NK-92 (cell line): ENCODE measurements around the gene PLCD4.

Experiments
- DNase-seq: peaks from one replicate; lab custom pipeline; 2025; ENCODE audit not compliant: unreplicated experiment; lab: John Stamatoyannopoulos, UW

The PLCD4 gene

DNA sequence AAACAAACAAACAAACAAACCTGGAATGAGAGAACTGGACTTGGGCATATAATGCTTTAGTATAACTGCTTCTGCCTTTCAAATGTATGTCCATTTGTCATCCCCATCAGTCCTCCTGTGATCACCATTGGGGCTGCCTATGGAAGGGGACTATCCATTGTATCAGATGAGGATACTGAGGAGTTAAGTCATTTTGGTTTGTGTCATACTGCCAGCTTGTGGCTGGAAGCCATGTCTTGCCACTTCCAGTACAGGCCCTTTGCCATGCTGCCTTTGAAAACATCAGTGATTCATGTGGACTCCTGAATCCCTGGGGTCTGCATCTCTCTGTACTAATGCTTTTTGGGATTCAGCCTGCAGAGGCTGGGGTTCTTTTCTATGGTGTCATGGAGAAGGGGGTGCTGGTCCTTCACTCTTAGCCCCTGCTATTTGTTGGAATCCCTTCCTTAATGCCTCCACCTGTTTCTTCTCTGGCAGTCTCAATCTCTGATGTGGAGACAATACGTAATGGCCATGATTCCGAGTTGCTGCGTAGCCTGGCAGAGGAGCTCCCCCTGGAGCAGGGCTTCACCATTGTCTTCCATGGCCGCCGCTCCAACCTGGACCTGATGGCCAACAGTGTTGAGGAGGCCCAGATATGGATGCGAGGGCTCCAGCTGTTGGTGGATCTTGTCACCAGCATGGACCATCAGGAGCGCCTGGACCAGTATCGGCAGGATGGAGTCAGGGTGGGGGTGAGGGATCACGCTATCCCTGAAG is 10.6 kb downstream of the PLCD4 start:
- DNase-seq: no peak

DNA sequence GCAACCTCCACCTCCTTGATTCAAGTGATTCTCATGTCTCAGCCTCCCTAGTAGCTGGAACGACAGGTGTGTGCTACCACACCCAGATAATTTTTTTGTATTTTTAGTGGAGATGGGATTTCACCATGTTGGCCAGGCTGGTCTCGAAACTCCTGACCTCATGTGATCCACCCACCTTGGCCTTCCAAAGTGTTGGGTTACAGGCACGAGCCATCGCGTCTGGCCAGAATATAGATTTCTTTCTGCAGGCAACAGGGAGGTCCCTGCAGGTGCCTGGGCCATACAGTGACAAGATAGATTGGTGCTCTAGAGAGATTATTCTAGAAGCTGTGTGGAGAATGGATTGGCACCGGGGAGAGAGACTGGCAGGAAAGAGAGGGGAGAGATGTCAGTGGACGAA is 13.3 kb downstream of the PLCD4 start:
- DNase-seq: no peak

DNA sequence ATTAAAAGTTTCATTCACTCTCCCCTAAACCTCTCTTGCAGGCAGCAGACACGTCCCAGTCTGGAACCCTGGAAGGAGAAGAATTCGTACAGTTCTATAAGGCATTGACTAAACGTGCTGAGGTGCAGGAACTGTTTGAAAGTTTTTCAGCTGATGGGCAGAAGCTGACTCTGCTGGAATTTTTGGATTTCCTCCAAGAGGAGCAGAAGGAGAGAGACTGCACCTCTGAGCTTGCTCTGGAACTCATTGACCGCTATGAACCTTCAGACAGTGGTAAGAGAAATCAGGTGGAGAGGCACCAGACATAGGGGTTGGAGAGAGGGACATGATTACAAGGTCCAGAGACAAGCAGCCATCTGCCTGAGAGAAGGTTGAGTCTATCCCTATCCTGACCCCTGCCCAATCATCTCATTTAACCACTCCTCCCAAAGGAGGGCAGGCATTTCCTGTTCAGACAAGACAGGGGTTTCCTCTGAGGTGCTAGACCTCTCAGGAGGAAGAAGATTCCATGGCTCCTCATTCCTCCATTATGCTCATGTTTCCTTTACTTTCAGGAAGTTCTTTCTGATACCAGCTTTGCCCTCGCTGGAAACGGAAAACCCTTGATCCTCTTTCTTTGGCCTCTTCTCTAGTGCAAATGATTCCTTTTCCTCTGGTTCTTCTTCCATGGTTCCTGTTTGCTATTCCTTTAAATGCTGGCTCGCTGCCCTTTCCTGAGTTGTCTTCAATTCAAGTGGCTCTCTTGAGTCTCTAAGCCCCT is 15.1 kb downstream of the PLCD4 start:
- DNase-seq: no peak

DNA sequence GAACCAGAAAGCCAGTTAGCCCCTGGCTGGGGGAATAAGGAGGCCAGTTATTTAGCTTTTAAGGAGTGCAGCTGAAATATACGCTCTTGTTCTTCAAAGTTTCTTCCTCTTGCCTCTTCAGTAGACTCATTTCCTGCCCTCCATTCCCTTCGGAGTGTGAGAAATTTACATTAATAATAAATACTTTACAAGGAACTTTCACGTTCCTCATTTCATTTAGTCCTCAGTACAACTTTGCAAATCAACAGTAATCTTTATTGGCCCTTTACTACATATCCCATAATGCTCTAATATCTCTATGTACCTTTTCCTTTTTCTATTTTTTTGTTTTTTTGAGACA is 15.6 kb downstream of the PLCD4 start:
- DNase-seq: no peak

DNA sequence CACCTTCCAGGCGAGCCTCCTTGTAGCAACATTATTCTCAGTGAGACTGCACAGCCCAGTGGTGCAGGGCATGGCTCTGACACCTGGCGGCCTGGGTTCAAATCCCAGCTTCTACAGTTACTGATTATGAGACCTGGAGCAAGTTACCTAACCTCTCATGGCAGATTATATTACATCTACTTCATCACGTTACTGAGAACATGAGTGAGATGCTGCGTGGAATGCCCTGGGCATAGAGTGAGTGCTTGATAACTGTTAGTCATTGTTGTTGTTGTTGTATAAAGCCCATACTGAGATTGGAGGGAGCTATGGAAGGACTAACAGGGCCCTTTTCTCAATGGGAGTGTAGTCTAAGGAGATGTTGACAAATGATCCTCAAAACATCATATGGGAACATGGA is 18.7 kb downstream of the PLCD4 start:
- no peak for DNase-seq

DNA sequence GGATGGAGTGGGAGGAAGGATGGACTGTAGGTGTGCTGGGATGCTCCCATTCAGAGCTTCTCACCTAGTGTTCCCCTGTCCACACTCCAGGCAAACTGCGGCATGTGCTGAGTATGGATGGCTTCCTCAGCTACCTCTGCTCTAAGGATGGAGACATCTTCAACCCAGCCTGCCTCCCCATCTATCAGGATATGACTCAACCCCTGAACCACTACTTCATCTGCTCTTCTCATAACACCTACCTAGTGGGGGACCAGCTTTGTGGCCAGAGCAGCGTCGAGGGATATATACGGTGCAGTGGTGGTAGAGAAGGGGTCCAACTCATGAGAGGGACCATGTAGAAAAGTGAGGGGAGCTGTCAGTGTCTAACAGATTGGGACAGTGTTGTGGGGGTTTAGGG is 20.2 kb downstream of the PLCD4 start:
- no peak for DNase-seq

DNA sequence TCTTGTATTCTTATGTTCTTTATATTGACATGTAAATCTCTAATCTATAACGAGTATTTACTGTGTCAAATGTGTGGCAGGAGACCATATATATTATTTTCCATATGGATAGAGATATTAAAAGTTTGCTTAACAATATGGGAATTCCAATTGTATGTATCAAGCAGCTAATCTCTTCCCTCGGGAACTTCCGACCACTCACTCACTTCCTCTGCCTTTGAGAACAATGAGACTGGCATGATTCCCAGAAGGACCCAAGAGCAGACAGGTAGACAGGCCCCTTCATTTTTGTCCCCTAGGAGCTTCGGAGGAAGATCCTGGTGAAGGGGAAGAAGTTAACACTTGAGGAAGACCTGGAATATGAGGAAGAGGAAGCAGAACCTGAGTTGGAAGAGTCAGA is 24.1 kb downstream of the PLCD4 start:
- no peak for DNase-seq

DNA sequence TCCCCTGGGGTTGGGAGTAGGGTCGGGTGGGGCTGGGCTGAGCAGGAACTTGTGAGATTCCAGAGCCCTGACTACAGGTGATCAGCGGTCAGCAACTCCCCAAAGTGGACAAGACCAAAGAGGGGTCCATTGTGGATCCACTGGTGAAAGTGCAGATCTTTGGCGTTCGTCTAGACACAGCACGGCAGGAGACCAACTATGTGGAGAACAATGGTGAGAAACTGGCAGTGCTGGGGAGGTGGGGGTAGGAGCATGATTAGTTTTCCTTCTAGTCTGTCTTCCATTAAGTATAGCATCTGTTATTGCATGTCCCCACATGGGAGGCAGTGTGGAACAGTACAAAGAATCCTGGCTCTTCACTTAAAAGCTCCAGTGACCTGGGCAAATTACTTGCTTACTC is 28.0 kb downstream of the PLCD4 start:
- no peak for DNase-seq

DNA sequence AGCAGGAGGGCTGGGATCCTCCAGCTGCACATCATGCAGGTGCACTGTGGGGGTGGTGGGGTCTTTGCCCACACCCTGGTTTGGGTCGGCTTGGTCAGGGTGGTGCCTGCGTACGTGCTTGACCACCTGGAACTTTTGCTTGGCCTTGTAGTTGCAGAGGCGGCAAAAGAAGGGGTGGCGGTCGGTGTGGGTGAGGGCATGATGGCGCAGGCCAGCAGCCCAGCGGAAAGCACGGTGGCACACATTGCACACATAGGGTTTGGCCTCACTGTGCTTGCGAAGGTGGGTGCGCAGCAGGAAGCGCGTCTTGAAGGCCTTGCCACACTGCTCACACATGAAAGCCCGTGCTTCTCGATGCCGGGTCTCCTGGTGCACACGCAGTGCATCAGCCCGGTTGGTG is 30.7 kb downstream of the PLCD4 start:
- DNase-seq: no peak

DNA sequence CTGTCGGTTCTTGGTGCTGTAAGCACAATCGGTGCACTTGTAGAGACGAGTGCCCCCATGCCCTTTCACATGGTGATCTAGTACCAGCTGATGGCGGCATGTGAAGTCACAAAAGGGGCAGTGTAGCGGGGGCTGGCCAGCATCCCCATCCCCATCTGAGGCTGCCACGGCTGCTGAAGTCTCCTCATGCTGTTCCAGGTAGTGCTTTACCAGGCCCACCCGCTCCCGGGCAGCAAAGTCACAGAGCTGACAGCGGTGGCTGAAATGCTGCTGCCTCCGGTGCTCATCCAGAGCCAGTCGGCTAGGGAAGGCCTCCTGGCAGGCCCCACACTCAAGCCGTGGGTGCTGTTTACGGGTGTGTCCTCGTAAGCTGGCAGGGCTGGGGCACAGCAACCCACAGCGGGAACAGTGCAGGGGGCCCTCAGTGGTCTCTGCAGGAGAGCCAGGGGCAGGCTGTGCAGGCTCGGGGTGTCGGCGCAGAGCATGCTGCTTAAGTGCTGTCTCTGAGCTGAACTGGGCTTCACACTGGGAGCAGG is 34.5 kb downstream of the PLCD4 start:
- no peak for DNase-seq

DNA sequence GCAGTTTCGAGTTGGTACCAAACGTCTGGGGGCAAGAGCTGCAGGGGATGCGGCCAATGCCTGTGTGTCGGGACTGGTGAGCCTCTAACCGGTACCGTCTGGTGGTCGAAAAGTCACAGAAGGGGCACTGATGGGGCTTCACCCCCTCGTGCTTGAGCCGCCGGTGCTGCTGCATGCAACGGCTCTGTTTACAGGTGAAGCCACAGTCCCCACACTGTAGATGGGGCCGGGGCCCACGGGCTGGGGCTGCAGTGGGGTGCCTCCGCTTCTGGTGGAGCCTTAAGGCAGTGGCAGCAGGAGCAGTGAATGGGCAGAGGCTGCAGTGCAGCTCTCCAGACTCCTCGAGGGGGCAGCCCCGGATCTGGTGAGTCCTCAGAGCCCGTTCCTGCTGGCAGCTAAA is 35.1 kb downstream of the PLCD4 start:
- DNase-seq: no peak

DNA sequence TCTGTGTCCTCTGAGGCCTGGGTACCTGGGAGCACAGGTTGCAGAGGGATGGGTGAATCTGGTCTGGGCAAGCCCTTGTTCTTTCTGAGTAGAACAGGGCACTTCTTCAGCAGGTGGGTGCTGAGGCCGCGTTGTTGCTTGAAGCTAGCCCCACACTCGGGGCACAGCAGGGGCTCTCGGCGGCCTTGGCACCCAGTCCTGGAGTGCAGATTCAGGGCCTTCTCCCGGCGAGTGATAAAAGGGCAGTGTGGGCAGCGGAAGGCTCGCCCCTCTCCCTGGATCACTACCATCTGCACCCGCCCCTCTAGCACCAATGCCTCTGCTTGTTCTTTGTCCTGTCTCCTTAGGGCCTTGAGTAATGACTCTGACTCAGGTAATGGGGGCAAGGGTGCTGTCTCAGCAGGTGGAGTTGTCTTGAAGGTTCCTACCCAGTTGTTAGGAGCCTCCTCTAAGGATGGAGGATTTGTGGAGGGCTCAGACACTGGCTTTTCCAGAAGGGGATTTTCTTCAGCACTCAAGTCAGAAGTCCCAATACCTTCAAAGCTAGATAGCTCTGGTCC is 36.1 kb downstream of the PLCD4 start:
- no peak for DNase-seq

DNA sequence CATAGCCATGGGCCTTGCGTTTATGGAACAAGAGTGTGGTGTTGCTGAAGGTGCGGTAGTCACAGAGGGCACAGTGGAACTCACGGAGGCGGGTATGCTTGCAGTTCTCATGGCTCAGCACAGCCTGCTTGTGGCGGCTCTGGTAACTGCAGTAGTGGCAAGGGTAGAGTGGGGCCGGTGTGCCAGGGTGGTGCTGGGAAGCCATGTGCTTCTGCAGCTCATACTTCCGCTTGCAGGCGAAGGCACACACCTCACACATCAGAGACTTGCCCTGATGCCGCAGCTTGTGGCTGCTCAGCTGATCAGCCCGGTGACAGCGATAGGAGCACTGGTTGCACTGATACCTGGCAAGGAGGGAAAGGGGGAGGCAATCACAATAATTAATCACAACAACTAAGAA is 37.0 kb downstream of the PLCD4 start:
- DNase-seq: no peak

DNA sequence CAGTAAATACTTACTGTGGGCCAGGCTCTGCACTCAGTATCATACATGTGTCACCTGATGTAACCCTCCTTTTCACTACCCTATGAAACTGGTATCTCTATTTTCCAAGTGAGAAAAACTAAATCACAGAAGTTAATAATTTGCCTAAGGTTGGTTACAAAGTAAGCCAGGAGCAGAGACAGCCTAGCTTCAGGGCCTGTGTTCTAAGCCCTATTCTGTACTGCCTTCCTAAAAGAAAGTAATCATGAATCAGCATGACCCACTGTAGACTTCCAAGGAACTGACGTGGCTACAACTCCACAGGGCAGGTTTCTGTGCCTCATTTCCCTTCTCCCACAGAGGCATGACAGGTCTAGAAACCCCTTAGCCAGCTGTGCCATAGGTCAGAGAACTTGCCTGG is 37.4 kb downstream of the PLCD4 start:
- DNase-seq: no peak

DNA sequence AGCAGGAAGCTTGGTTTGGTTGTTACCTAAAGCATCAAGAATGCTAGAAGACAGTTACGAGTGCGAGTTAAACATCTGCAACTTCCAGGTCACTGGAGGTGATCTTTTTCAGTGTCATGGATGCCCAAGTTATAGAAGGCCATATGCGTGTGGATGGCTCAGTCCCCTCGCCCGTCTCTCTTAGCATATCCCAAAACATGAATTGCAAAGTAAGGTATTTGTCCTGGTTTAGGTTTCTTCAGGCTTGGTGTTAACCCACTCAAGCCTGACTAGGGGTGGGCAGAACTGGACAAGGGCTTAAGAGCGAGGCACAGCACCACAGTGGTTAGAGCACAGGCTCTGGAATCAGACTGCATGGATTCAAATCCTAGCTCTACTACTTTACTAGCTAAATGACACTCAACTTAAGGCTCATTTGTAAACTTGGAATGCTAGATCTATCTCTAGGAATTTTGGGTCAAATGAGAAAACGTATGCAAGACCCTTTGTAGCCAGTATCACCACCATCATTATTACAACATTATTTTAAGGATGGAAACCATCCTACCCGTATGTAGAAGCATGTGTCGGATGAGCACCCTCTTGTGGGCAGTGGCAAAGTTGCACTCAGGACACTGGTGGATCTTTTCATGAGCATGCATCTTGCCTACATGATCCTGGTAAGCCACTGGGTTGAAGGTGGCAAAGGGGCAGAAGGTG is 40.5 kb downstream of the PLCD4 start:
- no peak for DNase-seq

DNA sequence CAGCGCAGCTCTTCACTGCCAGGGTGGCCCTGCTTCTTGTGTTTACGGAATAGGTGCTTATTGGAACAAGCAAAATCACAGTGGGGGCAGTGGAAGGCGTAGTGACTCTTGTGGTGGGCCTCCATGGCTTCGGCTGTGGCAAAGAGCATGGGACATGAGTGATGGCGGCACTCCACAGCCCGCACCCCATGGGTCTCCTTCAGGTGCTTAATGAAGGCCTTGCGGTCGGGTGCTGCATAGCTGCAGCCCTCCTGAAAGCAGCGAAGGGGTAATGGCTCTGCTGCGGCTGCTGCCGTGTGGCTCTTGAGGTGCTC is 41.0 kb downstream of the PLCD4 start:
- DNase-seq: no peak

DNA sequence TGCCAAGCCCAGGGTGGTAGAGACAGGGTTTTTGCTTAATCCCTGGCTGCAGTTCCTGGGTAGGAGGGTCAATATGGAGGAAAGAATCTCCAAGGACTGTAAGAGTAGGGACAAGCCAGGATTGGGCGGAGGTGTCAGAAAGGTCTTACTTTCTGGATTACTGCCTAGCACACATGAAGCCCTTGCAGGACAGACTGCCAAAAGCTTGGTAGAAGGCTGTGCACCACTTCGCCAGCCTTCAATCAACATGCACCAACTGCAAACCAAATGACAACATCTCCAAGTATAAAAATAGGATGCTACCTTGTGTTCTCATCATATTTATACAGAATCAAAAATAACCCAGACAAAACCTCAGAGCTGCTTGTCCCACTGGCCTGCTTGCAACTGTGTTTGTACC is 48.1 kb downstream of the PLCD4 start:
- DNase-seq: no peak

DNA sequence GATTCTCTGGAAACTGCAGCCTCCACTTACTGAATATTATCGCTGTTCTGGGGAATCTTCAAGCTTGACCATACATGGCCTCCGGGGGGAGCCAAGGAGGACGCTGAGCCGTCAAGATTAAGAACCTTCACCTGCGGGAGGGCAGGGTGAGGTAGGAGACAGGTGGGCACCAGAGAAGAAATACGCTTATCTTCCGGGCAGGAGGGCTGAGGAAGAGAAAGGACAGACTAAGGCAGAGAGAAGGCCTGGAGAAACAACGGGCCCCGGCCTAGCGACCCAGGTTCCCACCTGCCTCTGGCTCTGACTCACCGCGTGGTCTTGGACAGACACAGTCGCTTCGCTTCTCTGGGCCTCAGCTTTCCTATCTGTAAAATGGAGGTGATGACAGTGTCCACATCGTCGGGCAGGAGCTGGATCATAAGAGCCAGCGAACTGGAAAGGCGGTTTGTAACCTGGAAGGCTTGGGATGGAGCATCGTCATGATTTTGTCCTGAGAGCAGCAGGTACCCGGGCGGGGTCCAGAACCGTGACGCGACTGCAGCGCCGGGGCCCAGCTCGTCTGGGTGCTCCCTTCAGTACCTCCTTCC is 51.1 kb downstream of the PLCD4 start:
- DNase-seq: no peak

DNA sequence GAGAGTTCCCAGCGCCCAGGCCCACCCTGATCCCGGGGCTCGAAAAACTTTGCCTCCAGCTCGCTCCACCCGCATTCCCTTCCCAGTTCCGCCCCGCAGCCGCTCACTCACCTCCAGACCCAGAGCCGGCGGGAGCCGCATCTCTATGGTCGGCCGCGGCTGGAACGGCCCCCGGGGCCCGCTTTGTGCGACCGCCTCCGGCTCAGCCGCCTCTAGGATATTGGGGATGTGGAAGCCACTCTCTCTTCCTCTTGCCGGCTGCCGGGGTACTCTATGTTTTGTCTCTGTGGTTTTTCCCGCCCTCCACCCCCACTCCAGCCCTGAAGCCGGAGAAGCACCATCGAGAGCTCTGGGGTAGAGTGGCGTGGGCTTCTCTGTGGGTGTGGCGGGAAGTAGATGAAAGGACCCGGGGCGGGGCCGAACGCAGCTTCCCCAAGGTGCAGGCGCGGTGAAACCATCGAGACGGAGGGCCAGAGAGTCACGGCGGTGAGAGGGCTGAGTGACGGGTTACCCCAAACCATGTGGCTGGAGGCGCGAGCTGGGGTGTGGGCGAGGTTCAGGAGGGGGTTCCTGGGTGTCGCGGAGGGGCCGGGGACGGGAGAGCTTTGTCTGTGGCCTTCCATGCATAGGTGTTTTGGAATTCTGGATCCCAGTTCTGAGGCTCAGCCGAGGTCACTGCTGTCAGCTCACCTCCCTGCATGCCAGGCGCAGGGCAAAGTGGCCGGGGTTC is 51.7 kb downstream of the PLCD4 start, which contains the start of the genes BCS1L and ZNF142:
Gene BCS1L (plus strand): TSS at position 426 of the 730 bp plus-strand sequence. CDS start 1,305 bp downstream, outside the sequence.
Gene ZNF142 (minus strand): TSS at position 366 of the 730 bp plus-strand sequence. CDS start 3,194 bp downstream, outside the sequence.
- DNase-seq: peak; percentile 40

DNA sequence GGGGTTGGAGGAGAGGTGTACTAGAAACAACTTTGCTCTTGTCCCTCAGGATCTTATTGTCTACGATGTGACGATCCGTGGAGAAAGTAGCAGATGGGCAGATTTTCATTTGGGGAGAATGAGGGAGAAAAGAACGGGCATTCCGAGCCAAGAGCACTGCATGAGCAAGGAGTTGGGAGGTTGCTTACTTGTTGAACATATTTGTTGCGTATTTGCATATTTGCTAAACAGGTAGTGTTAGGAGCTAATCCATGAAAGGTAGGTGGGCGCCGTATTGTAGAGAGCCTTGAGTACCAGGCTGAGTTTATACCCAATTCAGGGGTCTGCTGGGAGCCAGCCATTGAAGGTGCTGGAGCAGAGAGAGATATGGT is 52.3 kb downstream of the PLCD4 start:
- no peak for DNase-seq

DNA sequence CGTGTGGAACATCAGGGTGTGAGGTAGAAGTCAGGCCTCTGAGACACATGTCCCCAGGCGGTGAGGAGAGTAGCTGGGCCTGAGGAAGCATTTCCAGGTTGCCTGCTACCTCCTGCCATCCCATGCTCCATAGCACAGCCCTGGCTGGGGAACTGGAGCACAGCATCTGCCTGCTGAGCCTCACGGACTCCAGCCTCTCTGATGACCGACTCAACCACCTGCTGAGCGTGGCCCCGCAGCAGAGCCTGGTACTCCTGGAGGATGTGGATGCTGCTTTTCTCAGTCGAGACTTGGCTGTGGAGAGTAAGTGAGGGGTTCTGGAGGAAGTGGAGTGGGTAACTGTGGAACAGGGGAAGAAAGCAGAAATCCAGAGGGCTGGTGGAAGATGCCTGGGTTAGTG is 54.7 kb downstream of the PLCD4 start:
- no peak for DNase-seq
